NCI-H1092 (cell line): ENCODE data around the gene HOXA6.

Experiments used
- DNase-seq: peaks from one replicate; lab custom pipeline; 2025; lab: John Stamatoyannopoulos, UW

The HOXA6 gene

DNA sequence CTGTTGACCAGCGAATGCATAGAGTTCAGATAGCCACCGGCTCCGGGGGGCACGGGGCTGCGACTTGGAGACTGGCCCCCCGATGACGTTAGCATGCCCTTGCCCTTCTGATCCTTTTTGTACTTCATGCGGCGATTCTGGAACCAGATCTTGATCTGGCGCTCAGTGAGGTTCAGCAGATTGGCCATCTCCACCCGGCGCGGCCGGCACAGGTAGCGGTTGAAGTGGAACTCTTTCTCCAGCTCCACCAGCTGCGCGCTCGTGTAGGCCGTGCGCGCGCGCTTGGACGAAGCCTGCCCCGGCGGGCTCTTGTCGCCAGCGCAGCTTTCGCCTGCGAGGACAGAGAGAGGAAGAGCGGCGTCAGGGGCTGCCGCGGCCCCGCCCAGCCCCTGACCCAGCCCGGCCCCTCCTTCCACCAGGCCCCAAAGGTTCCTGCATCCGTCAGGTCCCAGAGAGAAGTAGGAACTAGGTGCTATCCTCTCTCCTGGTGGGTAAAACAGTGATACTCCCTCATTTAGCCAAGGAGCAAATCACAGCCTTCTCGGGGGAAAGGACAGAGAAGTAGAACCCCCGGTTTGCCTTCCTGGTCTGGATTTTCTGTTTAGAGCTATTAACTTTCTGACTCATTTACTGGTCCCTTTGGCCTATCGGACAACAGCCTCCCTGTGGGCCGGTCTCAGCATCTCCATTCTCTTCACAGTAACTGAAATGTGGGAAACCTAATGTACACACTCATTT lies 39.0 kb downstream of the HOXA6 start:
- no peak for DNase-seq

- no peak for DNase-seq
Measured at GRCh38 chr7:27107391-27108381, 39.9 kb downstream of the HOXA6 start.

DNA sequence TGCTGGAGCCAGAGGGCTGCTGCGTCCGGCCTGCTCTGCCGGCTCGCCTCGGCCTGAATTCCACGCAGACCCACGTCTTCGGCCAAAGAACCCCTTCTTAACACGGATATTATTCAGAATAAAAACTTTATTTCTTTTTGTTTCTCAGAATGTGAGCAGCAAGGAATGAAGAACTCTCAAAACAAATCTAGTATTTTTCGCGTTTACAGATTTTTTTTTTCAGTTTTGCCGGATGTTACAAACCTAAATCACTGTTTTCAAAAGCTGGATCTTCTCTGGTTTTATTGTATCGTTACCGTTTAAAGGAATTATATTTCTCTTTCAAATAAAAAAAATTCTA lies 40.7 kb downstream of the HOXA6 start:
- DNase-seq: no peak

DNA sequence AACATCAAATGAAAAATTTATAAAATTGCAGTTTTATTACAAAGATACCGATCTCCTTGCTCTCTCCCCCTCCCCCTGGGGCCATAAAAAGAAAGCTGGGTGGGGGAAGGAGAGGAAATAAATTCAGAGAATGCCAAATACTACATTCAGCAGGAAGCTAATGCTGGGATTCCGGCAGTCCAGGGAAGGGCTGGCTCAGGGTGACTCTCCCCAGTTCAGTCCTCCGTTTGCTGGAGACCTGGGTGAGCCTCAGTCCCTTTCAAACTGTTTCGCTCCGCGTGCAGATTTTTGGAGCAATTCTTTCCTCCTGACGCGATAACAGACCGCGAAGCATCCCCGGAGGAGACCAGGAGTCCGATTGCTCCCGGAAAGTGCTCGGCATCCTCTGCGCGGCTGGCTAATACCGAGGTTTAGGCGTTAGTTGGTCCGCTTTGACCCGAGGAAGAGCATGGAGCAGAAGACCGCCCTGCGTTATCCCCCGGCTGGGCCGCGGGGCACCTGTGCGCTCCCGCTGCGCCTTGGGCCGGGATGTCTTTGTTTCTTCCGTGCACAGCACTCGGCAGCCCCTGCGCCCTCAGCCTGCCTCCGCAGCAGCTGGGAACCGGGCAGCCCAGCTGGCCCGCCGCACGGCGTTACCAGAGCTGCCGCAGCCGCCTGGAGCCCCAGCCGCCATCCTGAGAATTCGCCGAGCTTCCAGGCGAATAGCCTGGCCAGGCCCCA lies 41.2 kb downstream of the HOXA6 start:
- no peak for DNase-seq

DNA sequence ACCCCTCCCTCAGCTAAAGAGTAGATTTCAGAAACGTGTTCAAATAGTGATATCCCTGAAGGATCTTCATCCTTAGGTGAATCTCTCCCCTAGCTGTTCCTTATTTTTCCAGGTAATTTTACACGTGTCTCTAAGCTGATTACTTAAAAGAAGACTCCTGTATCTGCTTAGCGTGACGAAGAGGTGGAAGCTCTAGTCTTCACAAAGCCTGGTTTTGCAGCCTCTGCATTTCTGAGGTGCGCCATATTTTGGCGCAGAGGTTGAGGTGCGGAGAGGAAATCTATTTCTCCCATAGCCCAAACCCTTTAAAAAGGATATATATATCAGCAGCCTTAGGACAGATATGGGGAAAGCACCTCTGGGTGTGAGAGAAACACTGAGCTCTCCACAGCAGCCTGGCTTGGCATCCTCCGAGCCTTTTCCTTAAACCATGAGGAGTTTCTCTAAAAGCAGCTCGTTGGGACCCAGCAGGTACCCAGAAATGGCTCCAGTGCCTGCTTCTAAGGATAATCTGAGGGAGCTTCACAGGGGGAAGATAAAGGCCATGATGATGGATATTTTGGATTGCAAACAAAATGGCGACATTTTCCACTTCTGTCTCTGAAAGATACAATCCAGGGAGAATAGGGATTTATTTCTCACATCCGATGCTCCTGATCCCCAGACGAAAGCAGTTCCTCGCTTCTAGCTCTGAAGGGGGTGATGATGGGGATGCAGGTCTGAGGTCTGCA lies 42.1 kb downstream of the HOXA6 start:
- DNase-seq: no peak

DNA sequence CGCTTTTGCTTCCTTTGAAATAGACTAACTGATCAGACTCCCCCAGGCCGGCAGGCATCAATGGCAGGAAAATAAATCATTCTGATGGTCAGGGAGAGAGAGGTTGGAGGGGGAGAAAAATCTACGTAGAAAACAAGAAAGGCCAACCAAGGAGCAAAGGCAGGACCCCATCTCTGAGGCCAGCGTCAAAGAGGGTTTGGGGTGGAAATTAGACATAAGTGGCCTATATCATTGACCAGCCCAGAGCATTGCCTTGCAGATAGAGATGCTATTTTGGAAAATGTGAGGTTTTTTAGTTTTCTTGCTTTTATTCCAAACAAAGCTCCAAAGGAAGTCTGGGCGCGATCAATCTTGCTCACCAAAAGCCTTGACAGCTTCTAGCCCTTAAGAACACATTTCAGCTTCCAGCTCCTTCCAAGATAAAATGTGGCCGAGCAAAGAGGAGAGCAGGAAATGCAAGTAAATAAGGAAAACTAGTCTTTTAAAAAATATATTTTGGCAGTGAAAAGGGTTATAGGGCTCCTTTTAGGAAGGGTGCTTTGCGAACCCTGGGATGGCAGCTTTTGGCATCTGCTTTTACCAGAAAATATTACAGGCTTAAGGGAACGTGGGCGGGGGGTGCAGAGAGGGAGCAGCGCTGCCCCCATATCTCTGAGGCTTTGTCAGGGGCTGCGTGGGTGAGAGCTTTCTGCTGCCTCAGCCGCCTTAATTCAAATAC lies 43.1 kb downstream of the HOXA6 start:
- no peak for DNase-seq

DNA sequence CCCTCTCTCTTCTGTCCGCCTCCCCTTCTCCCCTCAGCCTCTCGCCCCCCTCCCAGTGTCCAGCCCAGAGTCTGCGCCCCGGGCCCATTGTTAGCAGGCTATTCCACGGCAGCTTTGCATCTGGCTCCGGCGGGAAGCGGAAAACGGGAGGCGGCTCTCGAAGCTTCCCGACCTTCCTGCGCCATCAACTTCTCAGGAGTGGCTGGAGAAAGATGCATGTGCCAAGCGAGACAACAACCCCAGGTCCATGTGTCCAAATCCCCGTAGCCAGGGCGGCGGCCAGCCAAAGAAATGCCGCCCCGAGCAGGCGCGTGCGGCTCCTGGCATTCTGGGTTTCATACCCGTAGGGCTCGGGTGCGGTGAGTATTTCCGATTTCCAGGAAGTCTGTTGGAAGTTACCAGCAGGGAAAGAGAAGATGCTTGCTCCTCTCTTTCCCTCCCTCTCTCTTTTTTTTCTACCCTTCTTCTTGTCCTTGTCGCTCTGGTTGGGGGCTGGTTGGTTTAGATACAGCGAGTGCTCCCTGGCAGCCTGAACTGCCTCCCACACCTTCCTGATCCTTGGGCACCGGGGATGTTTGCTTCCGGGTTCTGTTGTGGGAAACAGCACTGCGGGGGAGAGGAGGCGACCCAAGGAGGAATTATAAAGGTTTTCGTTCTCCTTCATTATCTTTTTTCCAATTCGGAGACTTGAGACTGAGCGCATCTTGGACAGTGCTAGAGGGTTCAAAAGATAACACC lies 43.9 kb downstream of the HOXA6 start:
- no peak for DNase-seq

- no peak for DNase-seq
Measured at GRCh38 chr7:27102581-27103442, 44.8 kb downstream of the HOXA6 start, which contains the start of gene HOXA2. TSS of gene HOXA2 (minus strand) at chr7:27102683. CDS start at chr7:27102500, 183 bp downstream.

- DNase-seq: no peak
Measured at GRCh38 chr7:27101957-27102580, 45.5 kb downstream of the HOXA6 start.

- DNase-seq: no peak
Measured at GRCh38 chr7:27101171-27101956, 46.2 kb downstream of the HOXA6 start.

DNA sequence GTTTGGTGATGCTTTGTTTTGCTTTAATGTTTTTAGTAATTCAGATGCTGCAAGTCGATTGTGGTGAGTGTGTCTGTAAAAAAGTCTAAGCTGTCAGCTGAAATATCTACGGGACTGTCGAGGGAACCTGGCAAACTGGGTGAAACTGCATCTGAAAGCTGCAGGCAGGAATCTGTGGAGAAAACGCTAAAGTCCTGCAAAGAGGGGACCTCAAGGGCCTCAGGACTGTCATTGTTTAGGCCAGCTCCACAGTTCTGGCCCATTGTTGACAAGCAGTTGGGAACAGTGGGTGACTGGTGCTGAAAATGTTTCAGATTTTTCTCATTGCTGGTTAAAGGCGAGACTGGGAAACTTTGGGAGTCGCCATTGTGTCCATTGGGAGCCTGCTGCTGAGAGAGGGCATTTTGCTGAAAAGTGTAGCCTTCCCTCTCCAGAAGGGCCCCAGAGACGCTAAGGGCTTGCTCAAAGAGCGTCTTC lies 46.8 kb downstream of the HOXA6 start:
- DNase-seq: no peak

- no peak for DNase-seq
Measured at GRCh38 chr7:27099453-27100370, 47.9 kb downstream of the HOXA6 start.

- DNase-seq: no peak
Measured at GRCh38 chr7:27098578-27099451, 48.8 kb downstream of the HOXA6 start.

DNA sequence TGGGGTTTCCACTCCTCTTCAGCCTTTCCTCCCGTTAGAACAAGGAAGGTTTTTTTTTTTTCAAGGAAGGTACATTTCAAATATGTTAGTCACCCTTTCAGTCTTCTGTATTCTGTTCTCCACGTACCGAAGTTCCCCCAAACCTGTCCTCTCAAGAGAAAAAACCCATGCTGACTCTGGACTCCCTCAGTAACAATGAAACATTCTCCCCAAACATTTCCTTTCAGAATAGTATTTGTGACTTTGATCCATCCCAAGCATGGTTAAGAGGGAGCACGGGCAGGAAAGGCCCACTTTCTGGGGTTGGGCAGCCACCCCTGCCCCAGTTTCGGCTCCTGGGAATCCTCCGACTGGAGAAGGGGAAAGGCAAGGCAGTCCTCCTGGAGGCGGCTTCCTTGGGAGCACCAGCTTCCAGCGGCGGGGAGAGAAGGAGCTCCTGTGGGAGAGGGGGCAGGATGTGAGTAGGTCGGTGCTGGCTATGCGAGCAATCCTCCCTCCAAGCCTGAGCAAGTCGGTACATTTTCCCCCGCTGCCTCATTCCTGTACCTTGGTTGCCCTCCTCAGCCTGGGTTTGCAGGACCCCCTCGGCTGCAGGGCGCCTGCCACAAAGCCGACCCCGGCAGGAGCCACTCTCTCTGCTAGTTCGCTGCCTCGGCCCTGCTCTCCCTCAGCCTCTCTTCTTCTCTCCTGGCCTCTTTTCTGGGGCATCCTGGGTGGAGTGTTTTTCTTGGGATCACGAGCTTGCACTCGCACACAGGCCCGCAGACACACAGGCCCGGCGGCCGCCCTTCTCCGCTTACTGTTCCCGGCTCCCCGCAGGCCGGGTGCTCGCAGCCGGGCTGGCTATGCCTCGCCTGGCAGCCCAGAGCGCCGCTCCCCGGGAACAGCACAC lies 49.6 kb downstream of the HOXA6 start:
- DNase-seq: no peak
